GM18873 (cell line): ENCODE results near the gene ENGASE.

ENCODE experiments used
- ATAC-seq: cut with Tn5 transposase; IDR thresholded peaks from one replicate; pipeline ENCODE4 v1.9.1; 2021; ENCODE audit warnings: mild to moderate bottlenecking, moderate library complexity, moderate number of reproducible peaks; ENCODE audit not compliant: unreplicated experiment, low FRiP score

ENGASE gene

GRCh38 chr17:79132271-79133064 is 57.8 kb downstream of the ENGASE start:
- ATAC-seq: no peak

GRCh38 chr17:79133214-79133613 is 58.6 kb downstream of the ENGASE start:
- no peak for ATAC-seq

DNA sequence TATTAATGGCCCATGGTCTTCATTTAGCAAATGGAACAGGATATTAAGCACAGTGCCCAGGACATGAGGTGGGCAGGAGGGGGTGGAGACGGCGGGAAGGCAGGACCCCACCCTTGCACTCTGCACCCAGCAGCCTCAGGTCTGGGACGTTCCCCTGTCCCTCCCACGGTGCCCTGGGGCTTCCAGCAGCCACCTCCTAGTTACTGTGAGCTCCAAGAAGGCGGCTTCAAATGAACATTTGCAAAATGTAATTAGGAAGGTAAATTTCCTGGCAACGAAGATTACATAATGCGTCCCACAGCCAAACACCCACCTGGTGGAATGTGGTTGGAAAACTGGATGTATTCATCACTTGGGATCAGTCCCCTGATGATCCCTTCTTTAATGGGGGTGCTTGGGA is 59.4 kb downstream of the ENGASE start:
- no peak for ATAC-seq

- ATAC-seq: no peak
These were observed 60.4 kb downstream of the ENGASE start for GRCh38 chr17:79135011-79135410.

- no peak for ATAC-seq
These were observed 61.2 kb downstream of the ENGASE start for GRCh38 chr17:79135628-79136405.
